Esophagus muscularis mucosa (tissue), 4 donors: ENCODE measurements around the gene CCDC187. TPM values are rescaled to one million over a fixed set of nuclear protein-coding genes. Genes with fewer than 3 reads are reported as not detected.

Source experiments
- DNase-seq: peaks from one replicate; pipeline ENCODE4 v3.0.0-alpha.2; 2017; ENCODE audit errors: extremely low spot score
- H3K27ac ChIP-seq, 4 donors: fragments of 200-600 bp; sonication (generic); replicated peaks in 1 of 4; 1 replicate in 3 of 4; 2 replicates in 1 of 4; pipeline ENCODE4 v1.5.1; 2016 to 2019; ENCODE audit warnings: mild to moderate bottlenecking in 1 of 4
- H3K27me3 ChIP-seq, 4 donors: fragments of 200-600 bp; sonication (generic); one replicate each; pipeline versions ENCODE4 v1.5.1 to v1.6.0; 2016 to 2019
- H3K36me3 ChIP-seq, 4 donors: fragments of 200-600 bp; sonication (generic); one replicate each; pipeline ENCODE4 v1.5.1; 2016 to 2019
- H3K4me1 ChIP-seq, 4 donors: fragments of 200-600 bp; sonication (generic); one replicate each; pipeline ENCODE4 v1.5.1; 2016 to 2019
- H3K4me3 ChIP-seq, 4 donors: fragments of 200-600 bp; sonication (generic); 1 replicate in 2 of 4; 2 replicates in 2 of 4; pipeline ENCODE4 v1.5.1; 2016 to 2019; ENCODE audit warnings: mild to moderate bottlenecking in 4 of 4, moderate library complexity in 1 of 4
- H3K9me3 ChIP-seq, 4 donors: fragments of 200-600 bp; sonication (generic); 1 replicate in 3 of 4; 2 replicates in 1 of 4; pipeline ENCODE4 v1.5.1; 2016 to 2019
- CTCF ChIP-seq, 3 experiments: fragments of 200-600 bp in 2 of 3; fragments of 450-650 bp in 1 of 3; sonication (generic) in 2 of 3; IDR thresholded peaks; one replicate each; pipeline ENCODE4 v1.5.1; 2017 to 2019; ENCODE audit warnings: antibody characterized with exemption in 3 of 3, mild to moderate bottlenecking in 2 of 3, moderate library complexity in 1 of 3
- EP300 ChIP-seq: sonication (generic); formaldehyde crosslinking; IDR thresholded peaks from one replicate; pipeline ENCODE4 v1.6.1; 2017; ENCODE audit warnings: antibody characterized with exemption
- POLR2A ChIP-seq: fragments of 450-650 bp; IDR thresholded peaks from one replicate; pipeline ENCODE4 v1.6.1; 2017; ENCODE audit warnings: antibody characterized with exemption, moderate library complexity, mild to moderate bottlenecking, low read depth
- POLR2AphosphoS5 ChIP-seq, 2 donors: sonication (generic); formaldehyde crosslinking; IDR thresholded peaks; one replicate each; pipeline ENCODE4 v1.6.1; 2017; ENCODE audit warnings: antibody characterized with exemption in 2 of 2
- WGBS: methylation state at CpG from one replicate; pipeline ENCODE4 v1.1.5; 2018; 5-methylcytosine and 5-hydroxymethylcytosine counted together
- intact Hi-C: fragments of 100-400 bp; cut with DNase I; formaldehyde crosslinking; loops from one replicate; pipeline ENCODE4 v1.15.1; 2023
- total RNA-seq, 4 donors: library from RNA; depleted of rRNA; stranded (reverse); fragments of >200 nt; gene quantifications; one replicate each; pipeline versions ENCODE4 v1.1.0 to v1.2.1, GENCODE V29; 2016

CCDC187 gene
- total RNA-seq, 4 donors from 2014 or later: not detected

GRCh38 chr9:136219276-136219675 lies 84.6 kb downstream of the CCDC187 start:
- Histone ChIP-seq H3K9me3 (no peaks in the 10 kb centered on the region), H3K27me3 (no peaks in the 10 kb centered on the region), H3K4me1 (no peaks in the 10 kb centered on the region), H3K27ac (no peak overlapping the region), H3K36me3 (peaks cover 39 to 99% (median 86%) of the 10 kb centered on the region in 4 donors), H3K4me3 (no peak overlapping the region)
- WGBS: 97% methylated on average over 10 of the region's 13 CpGs
- intact Hi-C loops: no loop called here
- no peak for TF ChIP-seq EP300
- no peak for TF ChIP-seq POLR2AphosphoS5 (IDR thresholded peaks at IDR 0.05)
- no peak for TF ChIP-seq CTCF (IDR thresholded peaks at IDR 0.05)
- TF ChIP-seq POLR2A: no peak
- DNase-seq: no peak

GRCh38 chr9:136218673-136219072 lies 85.2 kb downstream of the CCDC187 start:
- H3K4me3 ChIP-seq: no peak overlapping the region
- no peaks in the 10 kb centered on the region for H3K4me1 ChIP-seq
- H3K9me3 ChIP-seq: peaks cover 0 to 4% (median 0%) of the 10 kb centered on the region in 4 donors
- peaks cover 39 to 99% (median 86%) of the 10 kb centered on the region in 4 donors for H3K36me3 ChIP-seq
- DNase-seq: no peak
- intact Hi-C loops: no loop called here
- no peak overlapping the region for H3K27ac ChIP-seq
- TF ChIP-seq CTCF (IDR thresholded peaks at IDR 0.05) (no peak), POLR2A (no peak), POLR2AphosphoS5 (IDR thresholded peaks at IDR 0.05) (no peak), EP300 (no peak)
- 94% methylated on average over 9 of the region's 15 CpGs for WGBS
- no peaks in the 10 kb centered on the region for H3K27me3 ChIP-seq

GRCh38 chr9:136218271-136218670 lies 85.6 kb downstream of the CCDC187 start:
- no peak for DNase-seq
- Histone ChIP-seq H3K9me3 (peaks cover 0 to 5% (median 0%) of the 10 kb centered on the region in 4 donors), H3K36me3 (peaks cover 42 to 99% (median 85%) of the 10 kb centered on the region in 4 donors), H3K4me1 (no peaks in the 10 kb centered on the region), H3K27me3 (no peaks in the 10 kb centered on the region), H3K27ac (no peak overlapping the region), H3K4me3 (no peak overlapping the region)
- 86% methylated on average over 13 of the region's 16 CpGs for WGBS
- no peak for TF ChIP-seq POLR2A
- TF ChIP-seq EP300: no peak
- TF ChIP-seq POLR2AphosphoS5 (IDR thresholded peaks at IDR 0.05): no peak
- TF ChIP-seq CTCF (IDR thresholded peaks at IDR 0.05): no peak
- intact Hi-C loops: no loop called here

- Histone ChIP-seq H3K36me3 (peaks cover 38 to 99% (median 85%) of the 10 kb centered on the region in 4 donors), H3K4me3 (no peak overlapping the region), H3K27ac (no peak overlapping the region), H3K4me1 (no peaks in the 10 kb centered on the region), H3K9me3 (peaks cover 0 to 5% (median 0%) of the 10 kb centered on the region in 4 donors), H3K27me3 (no peaks in the 10 kb centered on the region)
- TF ChIP-seq POLR2A (no peak), EP300 (no peak), CTCF (IDR thresholded peaks at IDR 0.05) (no peak), POLR2AphosphoS5 (IDR thresholded peaks at IDR 0.05) (no peak)
- intact Hi-C loops: no loop called here
- no peak for DNase-seq
- 88% methylated on average over 22 of the region's 37 CpGs for WGBS
Measured at GRCh38 chr9:136216541-136217244, 87.2 kb downstream of the CCDC187 start.

- TF ChIP-seq POLR2A (no peak), POLR2AphosphoS5 (IDR thresholded peaks at IDR 0.05) (no peak), CTCF (IDR thresholded peaks at IDR 0.05) (no peak), EP300 (no peak)
- H3K9me3 ChIP-seq: peaks cover 0 to 5% (median 0%) of the 10 kb centered on the region in 4 donors
Measured at GRCh38 chr9:136213733-136214132, 90.2 kb downstream of the CCDC187 start.

More at GRCh38 chr9:136213733-136214132, 90.2 kb downstream of the CCDC187 start:
- Histone ChIP-seq H3K36me3 (peaks cover 37 to 98% (median 87%) of the 10 kb centered on the region in 4 donors), H3K27me3 (no peaks in the 10 kb centered on the region), H3K4me3 (no peak overlapping the region), H3K4me1 (no peaks in the 10 kb centered on the region), H3K27ac (no peak overlapping the region)
- 100% methylated on average over 3 of the region's 9 CpGs for WGBS
- no peak for DNase-seq
- intact Hi-C loops: no loop called here
